ENCODE results near the gene ANO3.
A peak's percentile ranks its signal among the peaks of the same experiment; 100 is the strongest.

The ANO3 gene

DNA sequence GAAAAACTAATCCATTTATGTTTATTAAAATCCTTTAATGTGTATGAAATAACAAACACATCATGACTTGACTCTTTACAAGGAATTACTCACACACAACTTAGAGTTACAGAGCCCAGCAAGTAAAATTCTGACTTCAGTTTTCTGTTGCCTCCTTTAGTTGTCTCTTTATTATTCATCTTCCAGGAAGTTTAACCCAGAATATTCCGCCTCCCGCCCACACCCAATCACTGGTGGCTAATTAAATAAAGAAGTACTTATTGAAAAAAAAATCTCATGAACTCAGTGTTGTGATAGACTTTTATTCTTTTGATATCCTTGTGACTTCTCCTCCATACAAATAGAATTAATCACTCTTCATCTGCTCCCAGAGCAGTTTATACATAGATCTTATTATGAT, 178.2 kb downstream of the ANO3 start:
- DNase-seq, result no peak

DNA sequence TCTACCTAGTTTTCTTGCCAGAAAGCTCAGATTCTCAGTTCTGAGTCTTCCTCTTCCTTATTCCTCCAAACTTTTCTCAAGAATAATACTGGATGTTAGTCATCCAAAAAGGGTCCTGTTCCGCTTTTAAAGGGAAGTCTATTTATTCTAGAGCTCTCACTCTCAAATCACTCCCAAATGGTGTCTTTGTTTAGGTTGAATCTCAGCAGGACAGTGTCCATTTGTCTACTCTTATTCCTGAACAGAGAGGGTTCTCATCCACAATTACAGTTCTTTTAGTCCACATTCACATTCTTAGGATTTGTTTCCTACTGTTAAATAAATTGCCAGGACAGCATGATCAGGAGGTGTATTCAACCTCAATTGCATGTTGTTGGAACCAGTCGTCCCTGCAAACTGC, 178.8 kb downstream of the ANO3 start:
- DNase-seq, result no peak

DNA sequence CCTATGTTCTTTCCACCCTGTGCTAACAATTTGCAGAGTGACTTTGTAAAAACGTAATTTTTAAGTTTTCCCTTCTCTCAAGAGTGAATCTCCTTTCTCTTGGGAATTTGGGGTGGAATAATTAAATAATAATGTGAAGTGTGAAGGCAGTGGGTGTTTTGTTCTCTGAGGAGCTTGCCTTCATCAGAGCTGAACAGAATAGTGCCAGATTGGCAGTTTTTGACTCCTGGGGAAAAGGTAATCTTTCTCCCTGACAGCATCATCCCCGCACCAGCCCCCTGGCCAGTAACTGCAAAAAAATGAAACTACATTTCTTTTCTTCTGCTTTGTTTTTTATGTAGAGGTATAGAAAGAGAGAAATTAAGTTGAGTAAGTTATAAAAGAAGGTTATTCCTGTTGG, 180.3 kb downstream of the ANO3 start:
- DNase-seq, result no peak

DNA sequence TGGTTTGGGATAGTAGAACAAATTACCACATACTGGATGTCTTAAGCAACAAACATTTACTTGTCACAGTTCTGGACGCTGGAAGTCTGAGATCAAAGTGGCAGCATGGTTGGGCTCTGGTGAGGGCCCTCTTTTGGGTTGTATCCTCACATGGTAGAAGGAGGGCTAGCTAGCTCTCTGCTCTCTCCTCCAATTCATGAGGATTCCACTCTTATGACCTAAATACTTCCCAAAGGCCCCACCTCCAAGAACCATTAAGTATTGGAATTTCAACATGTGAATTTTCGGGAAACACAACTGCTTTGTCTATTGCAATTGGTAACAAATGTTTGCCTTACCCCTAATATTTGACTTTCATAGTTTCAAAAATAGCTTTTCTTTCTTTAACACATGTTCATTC, 187.5 kb downstream of the ANO3 start:
- no peak for DNase-seq

DNA sequence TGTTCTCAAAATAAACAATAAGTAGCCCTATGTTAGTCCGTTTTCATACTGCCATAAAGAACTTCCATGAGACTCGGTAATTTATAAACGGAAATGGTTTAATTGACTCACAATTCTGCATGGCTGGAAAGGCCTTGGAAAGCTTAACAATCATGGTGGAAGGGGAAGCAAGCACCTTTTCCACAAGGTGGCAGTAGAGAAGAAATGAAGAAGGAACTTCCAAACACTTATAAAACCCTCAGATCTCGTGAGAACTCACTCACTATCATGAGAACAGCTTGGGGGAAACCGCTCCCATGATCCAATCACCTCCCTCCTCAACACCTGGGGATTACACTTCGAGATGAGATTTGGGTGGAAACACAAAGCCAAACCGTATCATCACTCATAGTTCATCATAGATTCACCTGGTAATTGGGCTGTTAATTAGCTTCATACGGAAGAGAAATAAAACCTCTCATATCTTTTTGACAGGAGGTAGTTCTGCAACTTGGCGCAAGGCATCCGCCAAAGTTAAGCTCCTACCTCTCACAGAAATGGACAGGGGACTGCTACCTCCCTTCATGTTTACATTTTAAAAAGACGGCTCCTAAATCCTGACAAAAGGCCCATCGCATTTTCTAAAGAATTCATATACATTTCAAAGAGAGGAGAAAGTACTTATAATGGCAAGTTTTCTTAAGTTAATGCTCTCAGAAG, 191.1 kb downstream of the ANO3 start:
- DNase-seq, result no peak

DNA sequence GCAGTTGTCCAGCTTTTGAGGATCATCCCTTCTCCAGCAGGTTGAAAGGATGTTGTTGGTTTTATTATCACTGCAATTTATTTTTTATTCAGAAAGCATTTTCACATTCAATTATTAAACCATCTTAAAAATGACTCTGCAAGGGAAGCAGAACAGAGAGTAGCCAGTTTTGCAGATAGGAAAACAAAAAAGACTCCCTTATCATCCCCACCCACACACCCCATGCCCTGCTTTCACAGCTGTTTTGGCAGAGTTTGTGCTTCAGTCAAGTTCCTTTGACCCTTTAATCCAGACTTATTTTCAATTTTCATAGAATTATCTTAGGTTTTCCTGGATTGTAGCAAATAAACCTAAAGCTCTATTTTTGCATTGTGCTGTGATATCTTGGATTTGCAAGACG, 195.8 kb downstream of the ANO3 start:
- DNase-seq, result no peak

DNA sequence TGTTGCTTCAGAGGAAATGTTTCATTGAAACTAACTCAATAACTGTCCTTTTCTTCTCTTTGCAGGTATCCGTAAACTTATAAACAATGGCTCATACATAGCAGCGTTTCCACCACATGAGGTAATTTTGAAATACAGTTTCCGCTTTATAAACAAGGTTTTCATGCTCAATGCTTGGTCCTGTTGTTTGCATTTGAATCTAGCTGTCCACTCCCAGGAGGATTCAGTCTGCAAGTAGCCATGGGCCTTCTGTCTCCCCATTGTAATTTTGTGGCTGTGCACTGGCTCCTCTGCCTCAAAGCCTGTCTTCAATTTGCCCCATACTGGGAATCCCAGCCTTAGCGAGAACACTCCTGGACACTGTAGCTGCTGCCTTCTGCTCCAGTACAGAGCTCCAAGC, 205.4 kb downstream of the ANO3 start:
- no peak for DNase-seq

DNA sequence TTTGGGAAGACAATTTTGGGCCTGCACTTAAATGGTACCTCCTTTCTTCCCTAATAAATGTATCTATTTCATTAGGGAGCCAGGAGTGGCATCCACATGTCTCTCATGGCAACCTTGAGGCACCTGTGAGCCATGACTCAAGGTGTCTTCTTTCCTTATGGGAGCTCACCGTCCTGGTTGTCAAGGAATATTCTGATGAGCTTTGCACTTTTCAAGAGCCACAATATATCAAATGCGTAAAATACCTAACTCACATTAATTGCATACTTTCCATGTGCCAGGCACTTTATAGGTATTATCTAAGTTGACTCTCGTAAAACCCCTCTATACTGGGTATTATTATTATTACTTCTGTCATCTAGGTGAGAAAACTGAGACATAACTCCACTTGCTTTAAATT, 207.6 kb downstream of the ANO3 start:
- no peak for DNase-seq

DNA sequence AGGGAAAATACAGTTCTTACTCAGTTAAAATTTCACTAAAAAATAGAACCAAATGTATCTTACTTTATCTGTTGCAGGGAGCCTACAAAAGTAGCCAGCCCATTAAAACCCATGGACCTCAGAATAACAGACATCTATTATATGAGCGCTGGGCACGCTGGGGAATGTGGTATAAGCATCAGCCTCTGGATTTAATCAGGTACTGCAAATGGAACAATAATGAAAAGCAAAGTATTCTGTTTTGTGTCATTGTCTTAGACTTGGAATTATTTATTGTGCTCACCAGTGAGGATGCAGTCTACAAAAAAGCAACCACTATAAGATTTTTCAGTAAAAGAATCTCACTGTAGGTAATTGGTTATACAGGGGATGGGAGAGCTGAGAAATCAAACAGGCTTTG, 209.9 kb downstream of the ANO3 start:
- DNase-seq, result no peak

DNA sequence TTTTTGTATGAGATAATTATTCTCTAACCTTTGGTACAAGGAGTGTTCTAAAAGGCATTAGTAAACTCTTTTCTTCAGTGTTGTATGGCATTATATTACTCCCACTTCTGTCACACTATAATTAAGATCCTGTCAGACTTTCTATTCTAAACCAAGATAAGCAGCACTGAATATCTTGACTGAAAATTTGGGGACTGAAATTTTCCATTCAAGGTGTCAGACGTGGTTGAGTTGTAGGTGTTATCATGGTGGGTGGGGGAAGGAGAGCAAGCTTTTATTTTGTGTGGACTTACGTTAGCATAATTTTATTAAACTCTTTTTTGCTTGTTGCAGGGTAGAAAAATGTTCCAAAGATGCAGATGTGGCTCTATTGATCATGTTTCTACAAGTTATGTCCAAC, 217.2 kb downstream of the ANO3 start:
- no peak for DNase-seq

DNA sequence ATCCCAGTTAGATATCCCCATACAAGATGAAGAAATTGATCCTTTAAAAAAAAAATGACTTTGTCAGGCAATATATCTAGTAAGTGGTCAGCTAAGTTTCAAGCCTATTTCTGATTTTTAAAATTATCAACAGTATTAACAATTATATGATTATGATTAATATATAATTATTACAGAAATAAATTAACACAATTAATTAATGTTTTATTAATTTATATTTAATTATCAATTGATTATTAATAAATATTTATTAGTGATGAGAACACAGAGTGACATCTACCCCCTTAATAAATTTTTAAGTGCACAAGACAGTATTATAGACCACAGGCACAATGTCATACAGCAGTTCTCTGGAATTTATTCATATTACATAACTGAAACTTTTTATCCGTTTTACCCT, 218.1 kb downstream of the ANO3 start:
- no peak for DNase-seq

DNA sequence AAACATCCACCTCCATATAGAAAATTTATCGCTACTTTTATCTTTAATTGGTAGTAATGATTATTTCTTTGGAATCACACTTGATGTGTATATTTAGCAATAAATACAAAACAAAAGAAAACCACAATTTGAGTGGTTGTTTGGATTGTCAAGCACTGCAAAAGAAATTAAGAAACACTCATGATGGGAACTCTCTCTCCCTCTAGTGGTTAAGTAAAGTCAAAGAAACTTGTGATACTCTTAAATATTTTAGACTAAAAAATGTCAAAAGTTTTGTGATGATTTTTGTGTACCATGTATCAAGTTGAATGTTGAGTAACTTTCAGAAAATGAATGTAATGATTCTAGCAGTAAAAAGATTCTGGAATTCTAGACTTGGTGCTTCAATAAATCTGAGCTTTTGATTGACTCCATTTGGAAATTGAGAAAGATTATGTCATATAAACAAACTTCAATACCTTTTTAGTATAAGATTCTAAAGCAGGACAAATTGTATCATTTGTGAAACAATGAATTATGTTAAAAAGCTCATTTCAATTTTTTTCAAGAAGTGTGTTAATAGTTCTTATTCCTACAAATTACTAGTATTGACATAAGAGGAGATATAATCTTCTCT, 219.4 kb downstream of the ANO3 start:
- no peak for DNase-seq

DNA sequence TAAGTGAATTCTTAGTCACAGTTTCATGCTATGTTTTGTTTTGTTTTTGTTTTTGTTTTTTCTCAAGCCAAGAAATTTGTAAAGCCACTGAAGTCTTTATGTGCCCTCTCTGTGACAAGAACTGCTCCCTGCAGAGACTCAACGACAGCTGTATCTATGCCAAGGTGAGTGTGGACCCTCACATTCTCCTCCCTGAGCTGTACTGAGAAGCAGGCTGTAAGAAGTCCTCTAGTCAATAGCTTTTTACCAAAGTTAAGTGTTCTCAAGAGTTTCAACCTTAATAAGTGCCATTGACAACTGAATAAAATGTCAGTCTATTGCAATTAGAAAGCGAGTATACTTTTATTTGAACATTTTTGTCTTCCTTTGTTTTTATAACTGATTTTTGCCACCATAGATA, 221.3 kb downstream of the ANO3 start:
- DNase-seq, result no peak

DNA sequence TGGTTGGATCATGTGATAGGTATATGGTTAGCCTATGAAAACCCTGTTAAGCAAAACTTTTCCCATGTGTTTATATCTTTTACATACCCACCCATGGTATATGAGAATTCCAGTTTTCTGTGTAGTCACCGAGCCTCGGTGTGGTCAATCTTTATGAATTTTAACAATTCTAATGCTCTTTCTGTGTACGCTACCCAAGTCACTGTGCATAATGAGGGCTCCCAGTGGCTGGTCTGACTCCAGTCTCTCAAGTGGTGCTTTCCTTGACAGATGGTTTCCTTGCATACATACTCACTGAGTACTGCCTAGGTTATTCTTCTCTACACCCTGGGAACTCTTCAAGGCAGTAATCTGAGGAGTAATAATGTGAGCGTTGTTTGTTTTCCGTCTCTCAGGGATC, 222.5 kb downstream of the ANO3 start:
- no peak for DNase-seq

DNA sequence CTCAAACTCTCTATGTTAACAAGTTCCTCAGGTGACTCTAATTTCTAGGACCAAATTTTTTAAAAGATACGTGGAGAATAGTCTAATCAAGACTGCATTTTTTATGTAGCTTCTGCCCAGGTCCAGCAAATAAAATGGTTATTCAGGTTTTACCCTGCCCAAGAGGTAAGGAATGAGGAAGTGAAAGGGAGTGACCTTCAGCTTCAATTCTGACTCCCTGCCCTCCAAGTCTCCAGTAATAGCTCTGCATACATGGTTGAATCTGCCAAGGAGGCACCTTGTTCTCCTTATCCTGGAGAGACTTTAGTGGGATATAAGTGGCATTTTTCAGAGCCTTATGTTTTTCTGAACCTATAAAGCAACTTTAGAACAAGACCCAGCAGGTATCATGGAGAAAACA, 224.7 kb downstream of the ANO3 start:
- DNase-seq, result no peak

DNA sequence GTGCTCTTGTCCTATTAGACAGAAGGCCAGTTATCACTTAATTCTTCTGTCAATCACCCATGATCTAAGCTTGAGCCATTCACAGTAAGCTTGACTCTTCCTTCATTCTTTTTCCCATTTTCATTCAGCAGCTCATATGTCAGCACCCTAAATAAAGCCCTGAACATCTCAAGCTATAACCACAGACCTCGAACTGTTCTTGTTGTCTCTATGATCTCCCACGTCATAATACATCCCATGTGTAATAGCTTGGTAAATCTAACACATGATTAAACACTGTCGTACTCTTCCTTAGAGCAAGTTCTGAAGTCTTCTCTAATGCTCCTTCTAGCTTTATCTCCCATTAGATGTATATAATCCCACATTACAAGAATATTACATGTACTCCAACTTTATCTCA, 225.7 kb downstream of the ANO3 start:
- no peak for DNase-seq

DNA sequence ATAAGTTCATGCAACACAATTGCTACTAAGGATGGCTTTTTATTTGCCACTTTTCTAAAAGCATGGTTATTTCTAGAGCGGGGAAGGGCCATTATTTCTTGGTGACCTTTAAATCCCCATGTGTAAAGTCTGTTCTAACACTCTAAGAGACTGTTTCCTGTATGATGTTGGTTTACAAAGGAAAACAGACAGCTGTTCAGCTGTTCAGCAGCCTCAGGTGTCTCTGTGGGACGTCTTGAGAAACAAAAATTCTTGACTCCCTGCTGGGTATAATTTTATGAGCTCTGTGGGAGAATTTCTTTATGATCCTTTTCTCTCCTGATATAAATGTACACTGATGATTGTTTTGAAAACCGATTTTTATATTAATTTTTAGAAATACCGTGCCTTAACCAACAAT, 226.3 kb downstream of the ANO3 start:
- DNase-seq, result no peak

DNA sequence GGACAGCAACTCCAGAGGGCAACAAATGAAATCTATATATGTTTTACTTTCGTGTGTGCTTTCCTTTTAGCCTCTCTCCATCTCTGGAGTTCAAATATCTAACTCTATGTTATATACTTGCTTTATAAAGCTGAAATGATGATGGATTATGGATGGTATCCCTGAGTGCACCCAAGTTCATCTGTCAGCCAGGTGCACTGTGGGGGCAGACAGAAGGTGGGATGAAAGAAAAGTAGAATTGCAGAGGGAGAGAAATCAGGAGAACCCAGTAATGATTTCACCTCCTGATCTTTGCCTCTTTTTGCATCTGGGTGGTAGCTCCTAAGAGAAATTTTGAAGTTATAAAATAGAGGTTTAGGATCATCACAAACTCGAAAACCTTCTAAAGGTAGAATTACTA, 237.7 kb downstream of the ANO3 start:
- no peak for DNase-seq

DNA sequence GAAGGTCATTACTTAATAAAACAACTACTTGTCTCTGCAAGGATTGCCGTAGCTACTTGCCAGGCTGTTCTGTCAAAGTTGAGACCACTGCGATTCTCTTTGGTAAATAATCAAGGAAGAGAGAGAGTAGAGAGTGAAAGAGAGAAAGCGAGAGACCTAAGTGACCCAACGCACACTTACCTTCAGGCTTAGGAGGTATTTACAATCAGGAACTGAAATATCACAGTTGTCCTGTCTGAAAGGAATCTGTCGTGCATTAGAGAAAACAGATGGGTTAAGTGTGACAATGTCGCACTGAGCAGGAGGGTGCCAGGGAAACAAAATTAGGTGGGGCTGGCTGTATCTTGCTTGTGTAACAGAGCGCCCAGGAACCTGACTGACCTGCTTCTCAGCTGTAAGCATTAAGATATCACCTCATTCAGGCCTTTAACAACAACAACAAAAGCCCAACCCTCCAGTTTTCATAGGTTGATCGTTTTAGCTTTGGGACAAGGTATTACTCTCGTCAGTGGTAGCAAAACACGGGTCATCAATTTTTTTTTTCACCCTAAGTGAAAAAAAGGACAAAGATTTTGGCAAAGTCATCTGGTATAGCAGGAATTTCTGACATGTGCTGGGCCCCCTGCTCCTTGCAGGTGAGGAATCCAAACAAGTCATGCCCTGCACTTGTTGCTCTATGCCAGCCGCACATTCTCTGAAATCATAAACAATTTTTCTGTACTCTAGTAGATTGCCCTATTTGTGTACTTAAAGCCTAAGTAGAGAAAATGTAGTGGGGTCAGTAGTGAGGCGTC, 240.1 kb downstream of the ANO3 start, which contains the start of gene MUC15:
MUC15 (minus strand) TSS at position 403 of the 794 bp plus-strand sequence. CDS start 5,169 bp downstream, outside the sequence.
- DNase-seq, result no peak

DNA sequence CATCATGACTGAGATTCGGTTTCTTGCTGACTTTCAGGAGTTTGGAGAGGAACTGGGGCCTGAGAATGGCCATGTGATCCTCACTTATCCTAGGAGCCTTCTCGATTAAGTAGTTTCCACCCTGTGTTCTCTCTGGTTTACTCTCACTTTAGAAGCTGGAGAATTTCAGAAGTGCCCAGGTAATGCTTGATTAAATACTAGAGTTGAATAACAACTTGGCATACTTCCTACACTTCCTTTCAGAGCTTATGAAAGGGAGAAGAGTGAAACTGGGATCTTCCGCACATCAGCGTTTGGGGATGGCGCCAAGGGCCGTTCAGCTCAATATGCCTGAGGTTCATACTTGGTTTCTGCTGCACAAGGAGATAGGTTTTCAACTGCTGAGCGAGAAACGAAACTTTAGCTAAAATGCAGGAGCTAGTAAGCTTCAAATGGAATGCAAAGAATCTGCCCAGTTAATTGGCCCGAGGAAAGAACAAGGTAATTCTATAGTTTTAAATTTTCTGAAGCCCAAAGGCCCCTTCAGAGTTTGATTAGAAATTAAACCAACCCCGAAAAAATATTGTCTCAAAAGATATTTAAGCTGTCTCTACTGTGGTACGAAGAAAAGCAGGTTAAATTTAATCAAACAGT, 241.0 kb downstream of the ANO3 start:
- no peak for DNase-seq

DNA sequence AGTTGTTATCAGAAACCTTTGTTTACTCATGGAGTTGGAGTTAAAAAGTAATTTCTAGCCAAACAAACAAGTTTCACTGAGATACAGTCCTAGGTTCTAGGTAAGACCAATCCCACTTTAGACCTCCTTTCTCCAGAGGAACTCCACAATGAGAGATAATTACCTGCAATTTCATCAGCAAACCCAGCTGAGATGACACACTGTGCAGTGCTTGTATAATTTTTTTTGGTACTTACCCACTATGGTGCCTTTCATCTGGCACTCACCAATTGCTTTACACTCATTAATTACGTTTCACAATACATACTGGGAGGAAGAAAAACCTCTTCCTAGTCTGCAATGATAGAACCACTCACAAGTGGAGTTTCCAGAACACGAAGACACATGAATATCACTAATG, 242.0 kb downstream of the ANO3 start:
- DNase-seq, result peak; percentile 50

DNA sequence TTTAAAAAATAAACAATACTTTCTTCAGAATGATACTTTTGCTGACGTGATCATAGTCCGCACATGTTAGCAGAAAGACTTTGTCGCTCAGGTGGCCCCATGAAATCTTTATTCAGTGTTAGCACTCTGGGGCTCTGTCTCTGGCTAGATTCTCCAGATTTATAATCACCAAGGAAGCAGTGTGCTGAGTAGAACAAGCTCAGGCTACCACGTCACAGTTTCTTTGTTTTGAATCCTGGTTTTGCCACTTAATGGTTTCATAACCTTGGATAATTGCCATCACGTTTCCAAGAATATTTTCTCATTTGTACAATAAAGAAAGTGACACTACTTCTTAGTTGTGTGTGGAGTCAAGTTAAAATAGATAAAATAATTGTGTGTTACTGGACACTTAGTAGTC, 244.0 kb downstream of the ANO3 start:
- no peak for DNase-seq

DNA sequence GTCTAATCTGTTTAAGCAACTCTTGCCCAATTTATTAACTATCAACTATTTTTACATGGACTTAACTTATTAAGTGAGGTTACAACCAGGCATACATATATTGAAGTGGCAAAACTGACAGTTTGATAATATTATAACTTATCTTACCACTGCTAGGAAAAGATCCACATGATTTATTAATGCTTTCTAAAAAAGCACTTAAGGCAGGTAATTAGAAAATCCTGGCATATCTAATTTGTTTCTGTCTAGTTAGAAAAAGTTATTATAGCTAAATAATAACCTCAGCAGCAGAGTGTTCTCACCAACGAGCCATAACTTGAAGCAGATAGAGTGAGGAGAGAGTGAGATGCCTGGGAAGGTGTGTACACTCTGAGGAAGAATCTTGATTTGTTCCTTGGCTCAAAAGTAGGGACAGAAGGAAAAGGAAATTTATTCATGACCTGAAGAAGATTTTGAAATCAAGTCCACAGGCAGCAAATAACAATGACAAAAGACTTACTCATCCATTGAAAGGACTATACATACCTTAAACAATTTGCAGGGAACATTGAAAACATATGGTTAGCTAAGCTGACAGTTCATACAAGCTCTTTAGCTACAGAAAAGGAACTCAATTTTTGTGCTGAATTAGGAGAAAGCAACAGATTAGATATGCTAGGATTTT, 247.2 kb downstream of the ANO3 start:
- DNase-seq, result no peak

All from NCI-H1417 treated with DMSO at 0.1 percent for 48 hours (cell line).